LNCaP clone FGC (cell line): ENCODE results near the gene MACROH2A2.
"Not testable (repeated sequence)": the region's sequence is repeated elsewhere in the genome, so short reads cannot be mapped to it uniquely, and the experiment has no call there.

Experiments used
- DNase-seq: peaks from one replicate; pipeline ENCODE4 v3.0.0-alpha.2; 2011; ENCODE audit warnings: low read depth
- H3K4me3 ChIP-seq: 2 replicates; pipeline ENCODE4 v1.5.1; 2011; ENCODE audit warnings: mild to moderate bottlenecking, low read depth, low read length, control low read depth
- TF ChIP-seq, protein P1 (sequence below): IDR thresholded peaks from 2 replicates; pipeline ENCODE4 v1.5.1; 2012; ENCODE audit warnings: mild to moderate bottlenecking; ENCODE audit not compliant: control insufficient read depth, insufficient read depth; ENCODE audit errors: extremely low read depth

Gene MACROH2A2

GRCh38 chr10:70120417-70120816 lies 67.8 kb downstream of the MACROH2A2 start:
- no peak for DNase-seq
- TF ChIP-seq, protein P1, sequence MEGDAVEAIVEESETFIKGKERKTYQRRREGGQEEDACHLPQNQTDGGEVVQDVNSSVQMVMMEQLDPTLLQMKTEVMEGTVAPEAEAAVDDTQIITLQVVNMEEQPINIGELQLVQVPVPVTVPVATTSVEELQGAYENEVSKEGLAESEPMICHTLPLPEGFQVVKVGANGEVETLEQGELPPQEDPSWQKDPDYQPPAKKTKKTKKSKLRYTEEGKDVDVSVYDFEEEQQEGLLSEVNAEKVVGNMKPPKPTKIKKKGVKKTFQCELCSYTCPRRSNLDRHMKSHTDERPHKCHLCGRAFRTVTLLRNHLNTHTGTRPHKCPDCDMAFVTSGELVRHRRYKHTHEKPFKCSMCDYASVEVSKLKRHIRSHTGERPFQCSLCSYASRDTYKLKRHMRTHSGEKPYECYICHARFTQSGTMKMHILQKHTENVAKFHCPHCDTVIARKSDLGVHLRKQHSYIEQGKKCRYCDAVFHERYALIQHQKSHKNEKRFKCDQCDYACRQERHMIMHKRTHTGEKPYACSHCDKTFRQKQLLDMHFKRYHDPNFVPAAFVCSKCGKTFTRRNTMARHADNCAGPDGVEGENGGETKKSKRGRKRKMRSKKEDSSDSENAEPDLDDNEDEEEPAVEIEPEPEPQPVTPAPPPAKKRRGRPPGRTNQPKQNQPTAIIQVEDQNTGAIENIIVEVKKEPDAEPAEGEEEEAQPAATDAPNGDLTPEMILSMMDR = no peak
- no peak overlapping the region for H3K4me3 ChIP-seq

DNA sequence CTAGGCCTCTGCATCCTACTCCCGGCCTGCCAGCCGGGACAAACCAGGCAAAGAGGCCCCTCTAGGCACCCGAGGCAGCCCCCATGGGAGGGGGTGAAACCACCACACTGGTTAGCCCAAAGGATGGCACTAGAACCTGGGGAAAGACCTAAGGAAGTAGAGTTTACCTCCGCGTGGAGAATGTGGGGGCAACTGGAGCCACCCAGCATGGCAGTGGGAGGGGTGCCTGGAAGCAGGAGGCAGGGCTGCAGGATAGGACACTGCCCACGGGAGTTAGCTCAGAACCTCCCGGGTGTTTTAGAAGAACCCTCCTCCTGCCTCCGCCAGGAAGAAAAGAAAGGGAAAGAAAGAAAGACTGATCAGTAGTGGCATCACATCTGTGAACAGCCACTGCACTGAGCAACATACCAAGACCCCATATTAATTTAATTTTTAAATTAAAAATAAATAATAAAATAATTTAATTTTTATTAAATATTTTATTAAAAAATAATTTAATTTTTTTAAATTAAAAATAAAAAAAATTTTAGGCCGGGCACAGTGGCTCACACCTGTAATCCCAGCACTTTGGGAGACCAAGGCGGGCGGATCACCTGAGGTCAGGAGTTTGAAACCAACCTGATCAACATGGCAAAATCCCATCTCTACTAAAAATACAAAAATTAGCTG lies 68.8 kb downstream of the MACROH2A2 start:
- no peak overlapping the region for H3K4me3 ChIP-seq
- TF ChIP-seq, protein P1 = no peak
- no peak for DNase-seq

GRCh38 chr10:70122742-70123141 lies 70.1 kb downstream of the MACROH2A2 start:
- TF ChIP-seq, protein P1 = no peak
- H3K4me3 ChIP-seq = no peak overlapping the region
- DNase-seq = no peak

- DNase-seq, H3K4me3 ChIP-seq: not testable (repeated sequence)
Observed at GRCh38 chr10:70123166-70123565, 70.5 kb downstream of the MACROH2A2 start.

DNA sequence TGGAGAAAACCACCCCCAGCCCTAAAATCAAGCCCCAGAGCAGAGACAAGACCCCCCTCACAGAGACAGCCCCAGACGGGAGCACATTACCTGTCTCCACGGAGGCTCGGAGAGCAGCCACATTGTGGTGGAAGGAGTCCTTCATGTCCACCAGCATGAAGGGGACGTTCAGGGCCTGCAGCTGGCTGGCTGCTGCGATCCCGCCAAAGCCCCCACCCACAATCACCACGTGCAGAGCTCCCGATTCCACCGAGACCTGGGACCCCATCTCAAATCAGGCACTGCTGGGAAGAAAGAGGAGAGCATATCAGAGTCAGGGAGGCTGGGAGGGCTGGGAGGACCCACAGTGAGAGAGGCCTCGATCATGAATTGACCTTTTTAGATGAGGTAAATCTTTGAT lies 71.2 kb downstream of the MACROH2A2 start:
- H3K4me3 ChIP-seq = no peak overlapping the region
- DNase-seq = no peak
- TF ChIP-seq, protein P1 = no peak

- TF ChIP-seq, protein P1 = no peak
- no peak for DNase-seq
- H3K4me3 ChIP-seq = no peak overlapping the region
Observed at GRCh38 chr10:70124415-70124814, 71.8 kb downstream of the MACROH2A2 start.

DNA sequence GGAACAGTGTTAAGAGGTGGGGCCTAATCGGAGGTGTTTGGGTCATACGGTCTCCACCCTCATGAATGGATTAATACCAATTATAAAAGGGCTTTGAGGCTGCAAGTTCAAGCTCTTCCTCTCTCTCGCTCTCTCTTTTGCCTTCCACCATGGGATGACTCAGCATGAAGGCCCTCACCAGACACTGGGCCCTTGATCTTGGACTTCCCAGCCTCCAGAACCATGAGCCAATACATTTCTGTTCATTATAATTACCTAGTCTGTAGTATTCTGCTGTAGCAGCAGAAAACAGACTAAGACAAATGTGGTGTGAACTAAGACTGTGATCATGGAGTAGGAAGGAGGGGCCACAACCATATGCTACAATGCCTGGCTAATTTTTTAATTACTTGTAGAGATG lies 72.3 kb downstream of the MACROH2A2 start:
- TF ChIP-seq, protein P1 = no peak
- DNase-seq = no peak
- no peak overlapping the region for H3K4me3 ChIP-seq
